HG02970 (cell line): ENCODE measurements around the gene PUS10.
"Not testable (repeated sequence)": the region's sequence is repeated elsewhere in the genome, so short reads cannot be mapped to it uniquely, and the experiment has no call there.

Experiments
- ATAC-seq: cut with Tn5 transposase; IDR thresholded peaks from one replicate; pipeline ENCODE4 v1.9.1; 2021; ENCODE audit warnings: mild to moderate bottlenecking, moderate library complexity, moderate number of reproducible peaks; ENCODE audit not compliant: unreplicated experiment, low FRiP score

PUS10 gene

GRCh38 chr2:60938301-60938700, 79.8 kb downstream of the PUS10 start:
- ATAC-seq, result no peak

- no peak for ATAC-seq
Measured at GRCh38 chr2:60936757-60937156, 81.3 kb downstream of the PUS10 start.

GRCh38 chr2:60934165-60934722, 83.8 kb downstream of the PUS10 start:
- ATAC-seq, result no peak

GRCh38 chr2:60932954-60933353, 85.1 kb downstream of the PUS10 start:
- ATAC-seq, result no peak

GRCh38 chr2:60932061-60932460, 86.0 kb downstream of the PUS10 start:
- ATAC-seq, result not testable (repeated sequence)

GRCh38 chr2:60926741-60927552, 91.1 kb downstream of the PUS10 start:
- ATAC-seq, result no peak

GRCh38 chr2:60925994-60926740, 91.9 kb downstream of the PUS10 start:
- ATAC-seq, result no peak

- ATAC-seq, result no peak
Measured at GRCh38 chr2:60907329-60907728, 110.7 kb downstream of the PUS10 start.

- no peak for ATAC-seq
Measured at GRCh38 chr2:60906395-60906794, 111.7 kb downstream of the PUS10 start.

- not testable (repeated sequence) for ATAC-seq
Measured at GRCh38 chr2:60905867-60906266, 112.2 kb downstream of the PUS10 start.

GRCh38 chr2:60901296-60901695, 116.8 kb downstream of the PUS10 start:
- ATAC-seq, result not testable (repeated sequence)

- no peak for ATAC-seq
Measured at GRCh38 chr2:60899892-60900249, 118.2 kb downstream of the PUS10 start.

GRCh38 chr2:60899230-60899891, 118.7 kb downstream of the PUS10 start:
- ATAC-seq, result no peak

GRCh38 chr2:60898567-60898966, 119.5 kb downstream of the PUS10 start:
- ATAC-seq, result no peak
